ENCODE measurements around the gene NEK9.

The NEK9 gene

GRCh38 chr14:75164809-75165208 lies 38.0 kb upstream of the NEK9 start (continued):
- TF ChIP-seq, protein P1, sequence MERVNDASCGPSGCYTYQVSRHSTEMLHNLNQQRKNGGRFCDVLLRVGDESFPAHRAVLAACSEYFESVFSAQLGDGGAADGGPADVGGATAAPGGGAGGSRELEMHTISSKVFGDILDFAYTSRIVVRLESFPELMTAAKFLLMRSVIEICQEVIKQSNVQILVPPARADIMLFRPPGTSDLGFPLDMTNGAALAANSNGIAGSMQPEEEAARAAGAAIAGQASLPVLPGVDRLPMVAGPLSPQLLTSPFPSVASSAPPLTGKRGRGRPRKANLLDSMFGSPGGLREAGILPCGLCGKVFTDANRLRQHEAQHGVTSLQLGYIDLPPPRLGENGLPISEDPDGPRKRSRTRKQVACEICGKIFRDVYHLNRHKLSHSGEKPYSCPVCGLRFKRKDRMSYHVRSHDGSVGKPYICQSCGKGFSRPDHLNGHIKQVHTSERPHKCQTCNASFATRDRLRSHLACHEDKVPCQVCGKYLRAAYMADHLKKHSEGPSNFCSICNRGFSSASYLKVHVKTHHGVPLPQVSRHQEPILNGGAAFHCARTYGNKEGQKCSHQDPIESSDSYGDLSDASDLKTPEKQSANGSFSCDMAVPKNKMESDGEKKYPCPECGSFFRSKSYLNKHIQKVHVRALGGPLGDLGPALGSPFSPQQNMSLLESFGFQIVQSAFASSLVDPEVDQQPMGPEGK (CRISPR knock-in tag; IDR thresholded peaks at IDR 0.05; ENCODE audit: borderline replicate concordance) = no peak
- no peak for TF ChIP-seq GLIS3 (CRISPR knock-in tag; IDR thresholded peaks at IDR 0.05)

- TF ChIP-seq ZNF70 (CRISPR knock-in tag; IDR thresholded peaks at IDR 0.05) (no peak), ZNF8 (CRISPR knock-in tag; IDR thresholded peaks at IDR 0.05) (no peak), ISL1 (CRISPR knock-in tag; IDR thresholded peaks at IDR 0.05) (no peak), PPARA (CRISPR knock-in tag; IDR thresholded peaks at IDR 0.05; ENCODE audit: borderline replicate concordance) (no peak), TCF4 (CRISPR knock-in tag; IDR thresholded peaks at IDR 0.05; ENCODE audit: borderline replicate concordance) (no peak), RARB (CRISPR knock-in tag; IDR thresholded peaks at IDR 0.05) (no peak), OSR1 (CRISPR knock-in tag; IDR thresholded peaks at IDR 0.05) (no peak), ZNF565 (CRISPR knock-in tag; conservative IDR thresholded peaks at IDR 0.05; ENCODE audit: low read depth) (no peak), ARNTL (CRISPR knock-in tag; IDR thresholded peaks at IDR 0.05; ENCODE audit: borderline replicate concordance, low read depth) (no peak), TOX (CRISPR knock-in tag; IDR thresholded peaks at IDR 0.05; ENCODE audit: borderline replicate concordance) (no peak), SNAI2 (CRISPR knock-in tag; IDR thresholded peaks at IDR 0.05) (no peak), CSDC2 (CRISPR knock-in tag; IDR thresholded peaks at IDR 0.05) (no peak)
- TF ChIP-seq, protein P2, sequence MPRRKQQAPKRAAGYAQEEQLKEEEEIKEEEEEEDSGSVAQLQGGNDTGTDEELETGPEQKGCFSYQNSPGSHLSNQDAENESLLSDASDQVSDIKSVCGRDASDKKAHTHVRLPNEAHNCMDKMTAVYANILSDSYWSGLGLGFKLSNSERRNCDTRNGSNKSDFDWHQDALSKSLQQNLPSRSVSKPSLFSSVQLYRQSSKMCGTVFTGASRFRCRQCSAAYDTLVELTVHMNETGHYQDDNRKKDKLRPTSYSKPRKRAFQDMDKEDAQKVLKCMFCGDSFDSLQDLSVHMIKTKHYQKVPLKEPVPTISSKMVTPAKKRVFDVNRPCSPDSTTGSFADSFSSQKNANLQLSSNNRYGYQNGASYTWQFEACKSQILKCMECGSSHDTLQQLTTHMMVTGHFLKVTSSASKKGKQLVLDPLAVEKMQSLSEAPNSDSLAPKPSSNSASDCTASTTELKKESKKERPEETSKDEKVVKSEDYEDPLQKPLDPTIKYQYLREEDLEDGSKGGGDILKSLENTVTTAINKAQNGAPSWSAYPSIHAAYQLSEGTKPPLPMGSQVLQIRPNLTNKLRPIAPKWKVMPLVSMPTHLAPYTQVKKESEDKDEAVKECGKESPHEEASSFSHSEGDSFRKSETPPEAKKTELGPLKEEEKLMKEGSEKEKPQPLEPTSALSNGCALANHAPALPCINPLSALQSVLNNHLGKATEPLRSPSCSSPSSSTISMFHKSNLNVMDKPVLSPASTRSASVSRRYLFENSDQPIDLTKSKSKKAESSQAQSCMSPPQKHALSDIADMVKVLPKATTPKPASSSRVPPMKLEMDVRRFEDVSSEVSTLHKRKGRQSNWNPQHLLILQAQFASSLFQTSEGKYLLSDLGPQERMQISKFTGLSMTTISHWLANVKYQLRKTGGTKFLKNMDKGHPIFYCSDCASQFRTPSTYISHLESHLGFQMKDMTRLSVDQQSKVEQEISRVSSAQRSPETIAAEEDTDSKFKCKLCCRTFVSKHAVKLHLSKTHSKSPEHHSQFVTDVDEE (CRISPR knock-in tag; IDR thresholded peaks at IDR 0.05) = no peak
- no peak for ATAC-seq
These were observed 36.8 kb upstream of the NEK9 start for GRCh38 chr14:75163677-75164076.

- ATAC-seq = no peak
These were observed 35.8 kb upstream of the NEK9 start for GRCh38 chr14:75162631-75163030.

More at GRCh38 chr14:75162631-75163030, 35.8 kb upstream of the NEK9 start:
- TF ChIP-seq BACH2 (CRISPR knock-in tag; IDR thresholded peaks at IDR 0.05; ENCODE audit: borderline replicate concordance) (no peak), CSRNP3 (CRISPR knock-in tag; IDR thresholded peaks at IDR 0.05) (no peak), ZNF565 (CRISPR knock-in tag; conservative IDR thresholded peaks at IDR 0.05; ENCODE audit: low read depth) (no peak), ZC3H10 (CRISPR knock-in tag; IDR thresholded peaks at IDR 0.05) (no peak), ZFP30 (CRISPR knock-in tag; IDR thresholded peaks at IDR 0.05) (no peak), ISL1 (CRISPR knock-in tag; IDR thresholded peaks at IDR 0.05) (no peak), OSR1 (CRISPR knock-in tag; IDR thresholded peaks at IDR 0.05) (no peak), TCF4 (CRISPR knock-in tag; IDR thresholded peaks at IDR 0.05; ENCODE audit: borderline replicate concordance) (no peak), ARNTL (CRISPR knock-in tag; IDR thresholded peaks at IDR 0.05; ENCODE audit: borderline replicate concordance, low read depth) (no peak)
- TF ChIP-seq, protein P1 (CRISPR knock-in tag; IDR thresholded peaks at IDR 0.05; ENCODE audit: borderline replicate concordance) = no peak

Data from SK-N-SH treated with all-trans-retinoic acid at 6 μM for 48 hours (cell line).